ENCODE results near the gene ARAP3. TPM values are rescaled to one million over a fixed set of nuclear protein-coding genes. Genes with fewer than 3 reads are reported as not detected.
A peak's percentile ranks its signal among the peaks of the same experiment; 100 is the strongest.

ARAP3 gene
- total and polyA plus RNA-seq, 9 of the 15 experiments (the other 6 are each of a cell fraction or from before 2014, with no cell fraction given) = 0.83 to 25.7 (median 6.4) TPM

DNA sequence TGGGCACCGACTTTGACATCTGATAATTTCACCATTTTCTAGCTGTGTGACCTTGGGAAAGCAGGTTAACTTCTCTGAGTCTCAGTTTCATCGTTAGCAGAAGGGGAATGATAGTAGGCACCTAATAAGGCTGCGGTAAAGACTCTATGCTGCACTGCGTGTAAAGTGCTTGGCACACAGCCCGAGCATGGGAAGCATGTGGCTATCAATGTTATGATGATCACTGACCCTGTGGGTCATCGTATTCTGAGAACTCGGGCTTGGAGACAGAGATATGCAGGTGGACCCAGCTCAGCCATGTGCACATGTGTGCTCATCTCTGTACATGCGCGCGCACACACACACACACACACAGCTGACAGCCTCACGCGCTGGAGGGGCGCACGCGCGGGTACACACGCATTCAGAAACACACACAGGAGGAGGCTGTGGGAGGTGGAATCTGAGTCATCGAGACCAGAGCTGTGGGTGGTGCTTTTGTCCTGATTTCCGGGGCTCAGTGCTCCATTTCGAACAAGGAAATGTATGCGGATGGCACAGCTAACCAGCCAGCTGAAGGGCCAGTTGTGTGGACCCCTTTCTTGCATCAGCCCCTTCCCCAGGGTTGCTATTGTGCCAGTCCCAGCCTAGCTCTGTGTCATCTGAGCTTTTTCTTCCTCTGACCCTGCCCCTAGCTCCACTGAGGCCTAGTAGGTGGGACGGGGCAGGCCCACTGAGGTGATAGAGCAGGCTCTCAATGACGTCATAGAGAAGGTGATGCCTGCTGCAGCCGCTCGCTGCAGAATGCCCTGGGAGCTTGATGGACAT lies 11.1 kb upstream of the ARAP3 start (continued):
- no peak for TF ChIP-seq THAP12 (CRISPR knock-in tag; IDR thresholded peaks at IDR 0.05)
- no peak for TF ChIP-seq CC2D1A (IDR thresholded peaks at IDR 0.05)
- TF ChIP-seq ZNF764 (CRISPR knock-in tag; IDR thresholded peaks at IDR 0.05; ENCODE audit: low read depth) = no peak
- no peak for TF ChIP-seq ZNF76 (CRISPR knock-in tag; IDR thresholded peaks at IDR 0.05; ENCODE audit: borderline replicate concordance)
- TF ChIP-seq ZBTB1 (CRISPR knock-in tag; IDR thresholded peaks at IDR 0.05; ENCODE audit: borderline replicate concordance, low read depth) = peak; percentile 66; the same call in 1 of the 2 replicates
- TF ChIP-seq USF2 (CRISPR knock-in tag; IDR thresholded peaks at IDR 0.05) = no peak
- TF ChIP-seq ZBTB8A (IDR thresholded peaks at IDR 0.05; ENCODE audit: partially characterized antibody) = no peak
- TF ChIP-seq NUFIP1 (IDR thresholded peaks at IDR 0.05; ENCODE audit: partially characterized antibody) = no peak
- TF ChIP-seq ZHX1 (conservative IDR thresholded peaks at IDR 0.05; ENCODE audit: low read length) = no peak
- no peak for TF ChIP-seq HLTF (IDR thresholded peaks at IDR 0.05)
- no peak for TF ChIP-seq ESRRB (CRISPR knock-in tag; IDR thresholded peaks at IDR 0.05; ENCODE audit: borderline replicate concordance)
- no peak for TF ChIP-seq FOXK1 (CRISPR knock-in tag; IDR thresholded peaks at IDR 0.05; ENCODE audit: borderline replicate concordance)
- no peak for TF ChIP-seq ZBED1 (IDR thresholded peaks at IDR 0.05)
- TF ChIP-seq KDM2B (CRISPR knock-in tag; IDR thresholded peaks at IDR 0.05) = no peak
- no peak for TF ChIP-seq CBX2 (IDR thresholded peaks at IDR 0.05; ENCODE audit: insufficient read depth, low read length, poor library complexity, severe bottlenecking)
- no peak for TF ChIP-seq SRF (CRISPR knock-in tag; IDR thresholded peaks at IDR 0.05)
- TF ChIP-seq PTRF (tag; IDR thresholded peaks at IDR 0.05) = no peak
- TF ChIP-seq TAF1 (IDR thresholded peaks at IDR 0.05; ENCODE audit: control insufficient read depth, extremely low read depth, insufficient read depth, low read length, severe bottlenecking) = no peak
- TF ChIP-seq MEF2D (tag; conservative IDR thresholded peaks at IDR 0.05; ENCODE audit: low read depth) = no peak
- TF ChIP-seq, protein P1, sequence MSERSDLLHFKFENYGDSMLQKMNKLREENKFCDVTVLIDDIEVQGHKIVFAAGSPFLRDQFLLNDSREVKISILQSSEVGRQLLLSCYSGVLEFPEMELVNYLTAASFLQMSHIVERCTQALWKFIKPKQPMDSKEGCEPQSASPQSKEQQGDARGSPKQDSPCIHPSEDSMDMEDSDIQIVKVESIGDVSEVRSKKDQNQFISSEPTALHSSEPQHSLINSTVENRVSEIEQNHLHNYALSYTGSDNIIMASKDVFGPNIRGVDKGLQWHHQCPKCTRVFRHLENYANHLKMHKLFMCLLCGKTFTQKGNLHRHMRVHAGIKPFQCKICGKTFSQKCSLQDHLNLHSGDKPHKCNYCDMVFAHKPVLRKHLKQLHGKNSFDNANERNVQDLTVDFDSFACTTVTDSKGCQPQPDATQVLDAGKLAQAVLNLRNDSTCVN (CRISPR knock-in tag; IDR thresholded peaks at IDR 0.05) = no peak
- no peak for TF ChIP-seq MCM3 (IDR thresholded peaks at IDR 0.05)
- TF ChIP-seq TRIM28 (IDR thresholded peaks at IDR 0.05) = no peak

Data from K562 (cell line).